NCI-H2171 (cell line): Measurements from ENCODE around the gene SVIP.

Experiments used
- DNase-seq: peaks from one replicate; lab custom pipeline; 2025; lab: John Stamatoyannopoulos, UW

Gene SVIP

GRCh38 chr11:22792497-22792896, 37.1 kb downstream of the SVIP start:
- no peak for DNase-seq

- DNase-seq = peak; percentile 59
Measured at GRCh38 chr11:22787551-22788162, 41.9 kb downstream of the SVIP start.

DNA sequence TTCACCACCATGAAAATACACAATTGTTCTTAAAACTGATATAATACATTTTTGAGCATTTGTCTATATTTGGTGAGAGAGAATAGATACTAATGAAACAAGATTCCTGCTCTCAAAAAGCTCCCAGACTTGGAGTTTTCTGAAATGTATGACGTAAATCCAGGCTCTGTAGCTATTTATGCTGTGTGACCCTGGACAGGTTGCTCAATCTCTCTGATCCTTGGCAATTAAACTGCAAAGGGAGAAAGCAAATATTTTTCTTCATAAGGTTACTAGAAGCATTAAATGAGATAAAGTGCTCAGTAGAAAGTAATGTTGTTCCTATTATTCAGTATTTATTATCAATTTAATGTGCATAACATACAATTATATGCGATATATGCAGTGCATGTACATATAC, 42.5 kb downstream of the SVIP start:
- no peak for DNase-seq

DNA sequence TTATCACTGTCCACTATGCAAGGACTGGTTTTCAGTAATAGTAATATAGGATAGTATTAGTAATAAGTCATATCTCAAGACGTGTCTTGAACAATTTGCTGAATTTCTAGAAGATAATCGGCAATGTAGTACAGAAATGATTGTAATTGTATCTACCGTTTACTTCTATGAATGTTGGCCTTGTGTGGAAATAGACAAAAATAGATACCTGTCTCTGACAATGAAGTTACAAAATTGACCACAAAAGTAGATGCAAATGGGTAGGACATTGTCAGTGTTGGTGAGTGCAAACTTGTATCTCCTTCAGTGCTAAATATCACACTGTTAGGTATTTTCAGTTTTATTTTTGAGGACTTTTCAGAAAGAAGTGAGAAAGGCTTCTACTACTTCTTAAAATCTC, 43.1 kb downstream of the SVIP start:
- no peak for DNase-seq

GRCh38 chr11:22785251-22785650, 44.4 kb downstream of the SVIP start:
- peak; percentile 42 for DNase-seq

- DNase-seq = no peak
Measured at GRCh38 chr11:22780952-22781593, 48.5 kb downstream of the SVIP start.

DNA sequence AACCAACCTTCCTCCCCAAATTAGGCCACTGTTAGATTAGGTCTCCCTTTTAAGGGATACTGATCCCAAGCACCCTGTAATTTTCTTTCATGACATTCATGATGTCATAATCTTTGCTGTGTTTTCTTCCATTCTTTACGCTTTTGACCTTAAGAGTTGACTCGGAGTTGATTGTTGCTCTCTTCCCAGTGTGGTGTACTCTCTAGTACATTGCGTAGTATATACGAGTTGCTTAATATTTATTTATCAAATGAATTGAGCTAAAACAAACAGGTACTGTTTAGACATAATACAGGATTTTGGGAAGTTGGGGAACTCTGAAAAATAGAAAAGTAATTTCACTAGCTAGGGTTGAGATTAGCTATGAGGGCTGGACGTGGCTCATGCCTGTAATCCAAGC, 49.8 kb downstream of the SVIP start:
- DNase-seq = no peak

DNA sequence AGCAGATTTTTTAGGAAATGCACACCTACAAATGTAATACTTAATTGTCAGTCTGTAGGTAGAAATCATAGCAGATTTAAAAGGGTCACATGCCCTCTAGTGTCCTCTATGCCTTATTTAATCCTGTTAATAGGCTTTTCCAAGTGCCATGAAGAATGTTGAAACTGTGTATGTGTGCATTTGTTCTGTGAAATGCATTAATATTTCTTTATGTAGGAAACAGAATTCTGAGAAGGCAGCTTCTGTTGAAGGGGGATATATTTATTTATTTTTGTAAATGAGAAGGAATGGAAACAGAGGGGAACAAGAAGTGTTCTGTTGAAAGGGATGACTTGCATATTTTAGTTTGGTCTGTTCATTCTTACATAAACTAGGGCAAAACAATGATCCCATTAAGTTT, 51.0 kb downstream of the SVIP start:
- peak; percentile 19 for DNase-seq

GRCh38 chr11:22775248-22775647, 54.4 kb downstream of the SVIP start:
- no peak for DNase-seq

DNA sequence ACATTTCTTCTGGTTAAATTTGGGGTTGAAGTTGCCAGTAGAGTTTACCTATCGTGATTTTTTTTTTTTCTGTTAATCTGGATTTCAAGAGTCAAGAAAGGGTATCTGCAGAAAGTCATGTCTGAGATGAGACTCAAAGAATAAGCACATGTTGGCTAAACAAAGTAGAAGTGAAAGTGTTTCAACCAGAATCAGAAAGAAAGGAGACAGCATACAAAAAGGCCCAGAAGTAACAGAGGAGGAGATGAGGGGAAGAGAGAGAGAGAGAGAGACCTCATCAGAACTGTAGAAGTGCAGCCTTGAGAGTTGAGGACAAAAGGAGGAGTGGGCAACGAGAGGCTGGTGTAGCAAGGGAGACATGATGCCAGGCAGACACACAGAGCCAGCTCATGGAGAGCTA, 54.9 kb downstream of the SVIP start:
- DNase-seq = no peak

GRCh38 chr11:22769081-22769480, 60.5 kb downstream of the SVIP start:
- DNase-seq = no peak
